ENCODE results near the gene GBP7.

GBP7 gene

GRCh38 chr1:89114662-89115061, 61.1 kb downstream of the GBP7 start:
- DNase-seq, result no peak

- no peak for DNase-seq
These were observed 62.8 kb downstream of the GBP7 start for GRCh38 chr1:89112871-89113613.

- no peak for DNase-seq
These were observed 71.1 kb downstream of the GBP7 start for GRCh38 chr1:89104687-89105086.

GRCh38 chr1:89104147-89104546, 71.7 kb downstream of the GBP7 start:
- no peak for DNase-seq

GRCh38 chr1:89102021-89102420, 73.8 kb downstream of the GBP7 start:
- no peak for DNase-seq

GRCh38 chr1:89100412-89100811, 75.4 kb downstream of the GBP7 start:
- DNase-seq, result no peak

GRCh38 chr1:89098857-89099256, 76.9 kb downstream of the GBP7 start:
- DNase-seq, result no peak

GRCh38 chr1:89095737-89096136, 80.1 kb downstream of the GBP7 start:
- no peak for DNase-seq

- no peak for DNase-seq
These were observed 85.8 kb downstream of the GBP7 start for GRCh38 chr1:89089962-89090361.

GRCh38 chr1:89088572-89088971, 87.2 kb downstream of the GBP7 start:
- no peak for DNase-seq

GRCh38 chr1:89087241-89087640, 88.6 kb downstream of the GBP7 start:
- no peak for DNase-seq

GRCh38 chr1:89085781-89086180, 90.0 kb downstream of the GBP7 start:
- DNase-seq, result peak in 1 of 2 donors; percentile 45

All from stimulated activated CD4-positive, alpha-beta T cell treated with anti-CD3 and anti-CD28 coated beads, Interleukin-2, amount 100 ng/mL, for 48 hours (primary cell).